Measurements from ENCODE around the gene FN3KRP.

Gene FN3KRP

GRCh38 chr17:82687871-82688270, 28.6 kb upstream of the FN3KRP start:
- DNase-seq, result no peak

- no peak for DNase-seq
Measured at GRCh38 chr17:82689077-82689476, 27.4 kb upstream of the FN3KRP start.

- DNase-seq, result no peak
Measured at GRCh38 chr17:82690786-82691489, 25.6 kb upstream of the FN3KRP start.

- DNase-seq, result no peak
Measured at GRCh38 chr17:82691714-82692113, 24.8 kb upstream of the FN3KRP start.

GRCh38 chr17:82692268-82692667, 24.2 kb upstream of the FN3KRP start:
- DNase-seq, result no peak

DNA sequence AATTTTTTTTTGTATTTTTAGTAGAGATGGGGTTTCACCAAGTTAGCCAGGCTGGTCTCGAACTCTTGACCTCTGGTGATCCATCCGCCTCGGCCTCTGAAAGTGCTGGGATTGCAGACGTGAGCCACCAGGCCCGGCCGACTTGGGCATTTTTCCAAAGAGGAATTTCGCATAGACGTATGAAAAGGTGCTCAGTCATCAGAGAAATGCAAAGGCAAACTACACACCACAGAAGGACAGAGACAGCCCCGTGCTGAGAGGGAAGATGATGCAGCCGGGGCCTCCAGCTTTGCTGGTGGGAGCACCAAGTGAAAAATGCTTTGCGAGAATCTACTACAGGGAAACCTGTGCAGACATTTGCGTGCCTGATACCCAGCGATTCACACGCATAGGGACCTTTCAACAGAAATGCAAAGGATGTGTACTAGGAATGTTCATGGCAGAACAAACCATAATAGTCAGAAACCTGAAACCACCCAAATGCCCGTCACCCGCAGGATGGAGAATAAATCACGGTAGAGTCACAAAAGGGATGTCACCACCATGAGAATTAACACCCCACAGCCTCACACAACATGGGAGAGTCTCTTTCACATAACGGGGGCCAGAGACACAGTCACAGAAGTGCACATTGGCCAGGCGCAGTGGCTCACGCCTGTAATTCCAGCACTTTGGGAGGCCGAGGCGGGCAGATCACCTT, 23.2 kb upstream of the FN3KRP start:
- DNase-seq, result no peak

DNA sequence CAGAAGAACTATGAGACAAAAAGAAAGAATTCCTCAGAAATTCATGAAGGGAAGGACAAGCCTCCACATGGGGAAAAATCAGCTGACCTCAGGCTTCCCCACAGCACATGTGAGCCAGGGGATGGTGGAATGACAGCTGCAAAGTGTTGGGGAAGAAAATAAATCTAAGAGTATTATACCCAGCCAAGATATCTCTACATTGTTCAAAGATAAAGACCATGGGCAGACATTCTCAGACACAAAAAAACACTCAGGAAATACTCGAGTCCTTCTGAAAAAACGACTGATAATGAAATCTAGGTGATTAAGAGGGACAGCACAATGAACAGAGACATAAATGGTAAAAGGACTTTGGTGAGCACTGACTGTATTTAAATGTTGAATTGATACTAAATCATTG, 21.9 kb upstream of the FN3KRP start:
- DNase-seq, result no peak

GRCh38 chr17:82696259-82696658, 20.2 kb upstream of the FN3KRP start:
- DNase-seq, result no peak

DNA sequence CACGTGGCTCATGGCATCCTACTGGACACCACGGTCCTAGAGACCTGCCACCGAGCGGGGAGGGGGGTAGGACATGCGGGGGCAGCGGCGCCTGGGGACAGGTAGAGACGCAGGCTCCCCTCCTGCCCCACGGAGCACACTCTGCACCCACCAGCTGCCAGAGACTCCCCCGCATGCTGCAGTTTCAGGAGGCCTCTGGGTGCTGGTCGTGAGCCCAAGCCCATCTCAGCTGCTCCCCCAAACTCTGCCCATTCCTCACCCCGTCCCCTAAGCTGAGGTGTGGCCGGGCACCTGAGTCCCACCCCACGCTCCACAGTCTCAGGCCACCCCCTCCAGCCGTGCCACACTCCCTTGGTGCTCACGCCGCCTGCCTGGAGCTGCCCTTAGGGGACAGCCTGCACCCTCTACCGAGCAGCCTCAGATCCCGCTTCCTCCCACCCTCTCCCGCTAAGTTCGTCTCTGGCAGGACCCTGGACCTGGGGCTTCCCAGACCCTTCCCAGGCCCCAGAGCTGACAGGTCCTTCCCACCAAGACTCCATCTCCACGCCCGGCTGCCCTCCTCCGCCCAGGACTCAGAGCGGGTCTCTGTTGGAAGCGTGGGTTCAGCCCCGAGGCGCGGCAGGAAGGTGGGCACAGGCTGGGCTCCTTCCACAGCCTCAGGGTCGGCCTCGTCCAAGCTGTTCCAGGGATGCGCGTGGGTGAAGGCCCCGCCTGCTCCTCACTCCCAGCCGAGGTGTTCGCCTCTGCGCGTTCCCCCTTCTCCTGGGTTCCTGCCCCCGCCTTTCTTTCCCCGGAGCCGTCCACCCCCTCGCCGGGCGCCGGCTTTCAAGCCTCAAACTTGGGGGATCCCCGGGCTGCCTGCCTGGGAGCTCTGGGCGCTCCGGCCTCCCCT, 19.3 kb upstream of the FN3KRP start:
- no peak for DNase-seq

DNA sequence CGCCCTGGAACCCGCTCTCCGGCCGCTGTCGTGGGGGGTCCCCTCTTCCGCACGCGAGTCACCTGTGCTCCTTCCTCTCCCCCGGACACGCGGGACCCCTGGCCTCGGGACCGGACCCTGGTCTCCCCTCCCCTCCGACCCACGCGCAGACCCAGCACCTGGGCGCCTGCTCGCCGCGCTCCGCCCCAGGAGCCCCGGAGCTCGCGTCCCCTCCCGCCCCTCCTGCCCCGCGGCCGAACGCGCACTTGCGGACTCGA, 18.8 kb upstream of the FN3KRP start:
- no peak for DNase-seq

- peak; percentile 99 for DNase-seq
Measured at GRCh38 chr17:82698065-82698973, 18.2 kb upstream of the FN3KRP start, which contains the start of gene RAB40B. RAB40B (minus strand) TSS chr17:82698698; CDS start chr17:82698596, 102 bp downstream.

DNA sequence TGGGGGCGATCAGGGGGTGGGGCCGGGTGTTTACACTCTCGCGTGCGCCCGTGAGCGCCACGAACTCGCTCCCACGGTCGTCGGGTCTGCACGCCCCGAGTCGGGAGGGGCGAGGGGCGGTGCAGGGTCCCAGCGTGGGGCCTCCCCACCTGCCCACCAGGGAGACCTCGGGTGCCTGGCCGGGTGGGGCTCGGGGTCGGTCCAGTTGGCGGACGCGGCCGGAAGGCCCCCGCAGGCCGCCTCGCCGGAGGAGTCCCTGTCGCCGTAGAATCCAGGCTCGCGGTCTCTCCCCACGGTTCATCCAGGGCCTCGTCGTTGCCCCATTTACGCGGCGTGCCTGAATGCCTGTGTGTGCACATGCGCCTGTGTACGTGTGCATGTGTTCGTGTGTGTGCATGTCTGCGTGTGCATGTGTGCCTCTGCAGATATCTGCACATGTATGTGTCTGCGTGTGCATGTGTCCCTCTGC, 17.5 kb upstream of the FN3KRP start:
- no peak for DNase-seq

DNA sequence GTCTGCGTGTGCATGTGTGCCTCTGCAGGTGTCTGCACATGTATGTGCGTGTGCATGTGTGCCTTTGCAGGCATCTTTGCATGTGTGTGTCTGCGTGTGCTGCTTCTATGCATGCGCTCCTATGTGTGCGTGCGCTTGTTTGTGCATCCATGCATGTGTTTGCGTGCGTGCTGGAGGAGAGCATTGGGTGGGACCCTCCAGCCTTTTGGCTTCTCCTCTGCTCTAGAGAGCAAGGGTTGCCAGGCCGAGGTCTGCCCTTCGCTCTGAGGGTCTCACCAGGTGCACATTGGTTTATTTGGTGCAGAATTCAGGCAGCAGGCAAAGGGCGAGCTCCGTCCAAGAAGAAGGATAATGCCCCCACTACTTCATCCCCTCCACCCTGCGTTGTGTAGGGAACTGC, 17.0 kb upstream of the FN3KRP start:
- no peak for DNase-seq

GRCh38 chr17:82702231-82702927, 14.1 kb upstream of the FN3KRP start:
- no peak for DNase-seq

GRCh38 chr17:82703036-82703745, 13.3 kb upstream of the FN3KRP start:
- DNase-seq, result no peak

DNA sequence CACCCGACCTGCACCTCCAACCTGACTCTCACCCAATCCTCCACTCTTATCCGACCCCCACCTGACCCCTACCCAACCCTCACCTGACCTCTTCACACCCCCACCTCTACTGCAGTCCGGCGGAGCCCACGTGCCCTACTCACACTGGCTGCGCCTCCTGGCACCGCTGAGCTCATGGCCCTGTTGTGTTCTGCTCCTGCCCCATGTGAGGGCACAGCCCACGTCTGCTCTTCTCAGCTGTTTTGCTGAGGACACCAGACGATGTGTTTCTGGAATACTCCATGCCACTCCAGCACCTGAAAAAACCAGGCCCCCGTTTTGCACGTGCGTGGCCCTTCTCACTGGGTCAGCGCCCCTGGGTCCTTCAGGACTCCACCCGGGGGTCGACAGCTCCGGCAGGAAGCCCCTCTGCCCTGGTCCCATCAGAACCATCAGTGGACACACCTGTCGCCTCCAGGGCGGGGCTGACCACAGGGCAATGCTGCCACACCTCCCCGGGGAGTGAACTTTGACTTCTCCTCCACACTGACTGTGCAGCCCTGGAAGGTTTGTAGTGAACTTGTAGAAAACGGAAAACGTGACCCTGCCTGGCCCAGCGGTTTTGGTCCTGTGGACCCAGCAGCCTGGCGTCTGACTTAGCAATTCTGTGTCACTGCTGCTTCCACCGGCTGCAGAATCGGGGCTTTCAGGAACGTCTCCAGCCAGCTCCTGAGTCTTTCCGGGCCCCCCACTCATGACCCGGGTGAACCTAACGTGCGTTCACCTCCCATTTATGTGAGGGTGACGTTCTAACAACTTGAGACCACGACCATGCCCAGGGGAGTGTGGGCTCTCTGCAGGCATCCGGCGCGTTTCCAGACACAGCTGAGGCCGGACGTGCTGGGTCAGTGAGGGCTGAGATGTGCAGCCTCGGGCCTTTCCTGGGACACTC, 12.3 kb upstream of the FN3KRP start:
- no peak for DNase-seq

GRCh38 chr17:82704886-82705285, 11.6 kb upstream of the FN3KRP start:
- no peak for DNase-seq

- no peak for DNase-seq
Measured at GRCh38 chr17:82705756-82706155, 10.8 kb upstream of the FN3KRP start.

DNA sequence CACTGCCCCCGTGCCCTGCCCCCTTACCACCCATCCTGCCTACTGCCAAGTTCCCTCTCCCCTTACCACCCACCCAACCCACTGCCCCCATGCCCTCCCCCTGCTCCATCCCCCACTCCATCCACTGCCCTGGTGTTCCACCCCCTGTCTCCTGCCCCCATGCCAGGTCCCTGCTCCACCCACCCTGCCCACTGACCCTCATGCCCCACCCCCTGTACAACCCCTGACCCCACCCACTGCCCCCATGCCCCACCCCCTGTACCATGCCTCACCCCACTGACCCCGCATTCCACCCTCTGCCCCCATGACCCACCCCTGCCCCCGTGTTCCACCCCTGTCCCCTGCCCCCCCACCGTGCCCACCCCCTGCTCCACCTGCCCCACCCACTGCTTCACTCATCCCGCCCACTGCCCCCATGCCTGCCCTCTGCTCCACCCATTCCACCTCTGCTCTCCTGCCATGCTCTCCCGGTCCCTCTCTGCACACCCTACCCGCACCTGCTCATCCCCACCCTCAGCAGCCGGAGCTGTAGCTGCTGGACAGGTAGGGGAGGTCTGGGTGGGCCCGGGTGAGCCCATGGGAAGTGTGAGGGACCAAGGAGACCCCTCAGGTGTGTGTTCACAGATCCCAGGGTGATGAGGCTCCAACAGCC, 7.4 kb upstream of the FN3KRP start:
- no peak for DNase-seq

Measured in NCI-H1694 treated with DMSO at 0.1 percent for 48 hours (cell line).